A549 treated with CORT108297 at 1 μM for 4 hours (cell line): ENCODE data around the gene JDP2. TPM values are rescaled to one million over a fixed set of nuclear protein-coding genes. Genes with fewer than 3 reads are reported as not detected.

Experiments used
- total RNA-seq: library from RNA; stranded (reverse); fragments of 200-300 nt; extraction: Qiagen RNA extraction; gene quantifications from 5 replicates; pipeline ENCODE4 v1.2.3, GENCODE V29; 2022

The JDP2 gene, protein sequence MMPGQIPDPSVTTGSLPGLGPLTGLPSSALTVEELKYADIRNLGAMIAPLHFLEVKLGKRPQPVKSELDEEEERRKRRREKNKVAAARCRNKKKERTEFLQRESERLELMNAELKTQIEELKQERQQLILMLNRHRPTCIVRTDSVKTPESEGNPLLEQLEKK
- 23.5 to 37.0 TPM (median 33.6 TPM) in 5 replicates for total RNA-seq

DNA sequence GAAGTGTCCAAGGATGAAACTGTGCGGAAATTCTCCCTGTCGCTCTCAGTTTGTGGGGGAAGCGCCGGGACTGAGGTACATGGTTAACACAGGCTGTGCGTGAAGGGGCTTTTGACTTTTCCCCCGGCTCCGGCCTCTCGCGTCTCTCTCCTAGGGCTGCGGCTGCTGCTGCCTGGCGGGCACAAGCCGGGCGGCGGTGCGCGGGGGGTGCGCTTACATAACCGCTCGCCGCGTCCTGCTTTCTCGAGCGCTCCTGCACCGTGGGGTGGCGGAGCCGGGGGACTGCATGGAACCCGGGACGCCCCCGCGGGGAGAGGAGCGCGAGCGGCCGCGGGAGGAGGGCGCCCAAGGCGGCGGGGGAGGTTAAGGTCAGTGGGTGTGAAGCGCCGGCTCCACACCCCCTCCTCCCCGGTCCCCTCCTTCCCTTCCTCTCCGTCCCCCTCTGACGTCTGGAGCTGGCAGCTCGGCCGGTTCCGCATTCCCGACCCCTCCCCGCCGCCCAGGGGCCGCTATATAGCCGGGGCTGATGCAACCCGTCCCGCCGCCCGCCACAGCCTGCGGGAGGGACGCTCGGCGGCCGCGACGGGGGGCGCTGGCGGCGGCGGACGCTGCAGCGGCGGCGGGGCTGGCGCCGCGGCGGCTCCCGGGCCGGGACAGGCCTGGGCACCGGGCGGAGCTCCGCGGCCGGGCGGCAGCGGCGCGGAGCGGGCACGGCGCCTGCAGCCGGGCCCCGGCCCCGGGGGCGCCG lies at the start of gene JDP2:
TSS of gene JDP2 (plus strand) at position 541 of the 748 bp plus-strand sequence. CDS start 9,899 bp downstream, outside the sequence.

DNA sequence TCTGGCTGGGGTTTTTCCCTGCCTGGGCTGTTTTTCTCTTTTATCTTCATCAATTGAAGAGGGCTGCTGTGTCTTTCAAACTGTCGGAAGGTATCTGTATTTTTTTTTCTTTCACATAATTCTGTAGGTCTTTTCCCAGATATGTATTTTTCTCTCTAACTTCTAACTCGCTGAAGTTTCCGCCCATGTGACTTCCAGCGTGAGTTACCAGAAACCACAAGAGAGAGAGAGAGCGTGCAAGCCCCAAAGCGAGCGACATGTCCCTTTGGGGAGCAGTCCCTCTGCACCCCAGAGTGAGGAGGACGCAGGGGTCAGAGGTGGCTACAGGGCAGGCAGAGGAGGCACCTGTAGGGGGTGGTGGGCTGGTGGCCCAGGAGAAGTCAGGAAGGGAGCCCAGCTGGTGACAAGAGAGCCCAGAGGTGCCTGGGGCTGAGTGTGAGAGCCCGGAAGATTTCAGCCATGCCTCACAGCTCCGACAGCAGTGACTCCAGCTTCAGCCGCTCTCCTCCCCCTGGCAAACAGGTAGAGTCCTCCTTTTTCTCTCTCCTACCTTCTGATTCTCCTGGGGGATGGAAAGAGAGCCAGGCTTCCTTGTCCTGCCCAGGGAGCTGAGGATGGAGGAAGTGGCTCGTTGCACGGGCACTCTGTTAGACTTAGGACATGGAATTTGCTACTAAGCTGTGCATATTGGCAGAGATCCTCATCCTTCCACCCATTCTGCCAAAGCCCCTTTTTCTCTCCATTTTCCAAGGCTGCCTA lies 94.6 kb downstream of the JDP2 start, which contains the start of gene BATF:
TSS of gene BATF (plus strand) at position 246 of the 759 bp plus-strand sequence. CDS start at position 460, 214 bp downstream.

Other genes starting within 250 kb of the JDP2 start
- 6.8 to 9.1 TPM (median 7.8 TPM) in 5 replicates for gene FOS, start 149.2 kb upstream of the JDP2 start, total RNA-seq
- not detected in 5 replicates for gene BATF, start 94.4 kb downstream of the JDP2 start, total RNA-seq
- gene FLVCR2, start 150.6 kb downstream of the JDP2 start, total RNA-seq, result 5.8 to 7.0 TPM (median 6.7 TPM) in 5 replicates
- 12.8 to 17.3 TPM (median 16.0 TPM) in 5 replicates for gene ERG28, start 232.9 kb downstream of the JDP2 start, total RNA-seq
- gene TTLL5, start 233.2 kb downstream of the JDP2 start, total RNA-seq, result 12.5 to 14.4 TPM (median 13.4 TPM) in 5 replicates